HFF-Myc (cell line): Measurements from ENCODE around the gene SMIM38.

Experiments
- DNase-seq: peaks from one replicate; pipeline ENCODE4 v3.0.0-alpha.2; 2011; ENCODE audit warnings: low read depth; ENCODE audit errors: extremely low read depth
- H3K4me3 ChIP-seq: replicated peaks from 2 replicates; pipeline ENCODE4 v1.5.1; 2011; ENCODE audit warnings: low read depth, mild to moderate bottlenecking, control low read depth, low read length
- TF ChIP-seq, protein P1 (sequence below): IDR thresholded peaks from 2 replicates; pipeline ENCODE4 v1.5.1; 2012; ENCODE audit warnings: mild to moderate bottlenecking, low read depth, low read length, control low read depth; ENCODE audit errors: missing control alignments

The SMIM38 gene

GRCh38 chr11:69198891-69199582, 43.3 kb downstream of the SMIM38 start:
- no peak for DNase-seq
- H3K4me3 ChIP-seq: no peak overlapping the region
- TF ChIP-seq, protein P1, sequence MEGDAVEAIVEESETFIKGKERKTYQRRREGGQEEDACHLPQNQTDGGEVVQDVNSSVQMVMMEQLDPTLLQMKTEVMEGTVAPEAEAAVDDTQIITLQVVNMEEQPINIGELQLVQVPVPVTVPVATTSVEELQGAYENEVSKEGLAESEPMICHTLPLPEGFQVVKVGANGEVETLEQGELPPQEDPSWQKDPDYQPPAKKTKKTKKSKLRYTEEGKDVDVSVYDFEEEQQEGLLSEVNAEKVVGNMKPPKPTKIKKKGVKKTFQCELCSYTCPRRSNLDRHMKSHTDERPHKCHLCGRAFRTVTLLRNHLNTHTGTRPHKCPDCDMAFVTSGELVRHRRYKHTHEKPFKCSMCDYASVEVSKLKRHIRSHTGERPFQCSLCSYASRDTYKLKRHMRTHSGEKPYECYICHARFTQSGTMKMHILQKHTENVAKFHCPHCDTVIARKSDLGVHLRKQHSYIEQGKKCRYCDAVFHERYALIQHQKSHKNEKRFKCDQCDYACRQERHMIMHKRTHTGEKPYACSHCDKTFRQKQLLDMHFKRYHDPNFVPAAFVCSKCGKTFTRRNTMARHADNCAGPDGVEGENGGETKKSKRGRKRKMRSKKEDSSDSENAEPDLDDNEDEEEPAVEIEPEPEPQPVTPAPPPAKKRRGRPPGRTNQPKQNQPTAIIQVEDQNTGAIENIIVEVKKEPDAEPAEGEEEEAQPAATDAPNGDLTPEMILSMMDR: no peak

- H3K4me3 ChIP-seq: no peak overlapping the region
- DNase-seq: no peak
- TF ChIP-seq, protein P1: no peak
These were observed 44.0 kb downstream of the SMIM38 start for GRCh38 chr11:69199583-69200315.

DNA sequence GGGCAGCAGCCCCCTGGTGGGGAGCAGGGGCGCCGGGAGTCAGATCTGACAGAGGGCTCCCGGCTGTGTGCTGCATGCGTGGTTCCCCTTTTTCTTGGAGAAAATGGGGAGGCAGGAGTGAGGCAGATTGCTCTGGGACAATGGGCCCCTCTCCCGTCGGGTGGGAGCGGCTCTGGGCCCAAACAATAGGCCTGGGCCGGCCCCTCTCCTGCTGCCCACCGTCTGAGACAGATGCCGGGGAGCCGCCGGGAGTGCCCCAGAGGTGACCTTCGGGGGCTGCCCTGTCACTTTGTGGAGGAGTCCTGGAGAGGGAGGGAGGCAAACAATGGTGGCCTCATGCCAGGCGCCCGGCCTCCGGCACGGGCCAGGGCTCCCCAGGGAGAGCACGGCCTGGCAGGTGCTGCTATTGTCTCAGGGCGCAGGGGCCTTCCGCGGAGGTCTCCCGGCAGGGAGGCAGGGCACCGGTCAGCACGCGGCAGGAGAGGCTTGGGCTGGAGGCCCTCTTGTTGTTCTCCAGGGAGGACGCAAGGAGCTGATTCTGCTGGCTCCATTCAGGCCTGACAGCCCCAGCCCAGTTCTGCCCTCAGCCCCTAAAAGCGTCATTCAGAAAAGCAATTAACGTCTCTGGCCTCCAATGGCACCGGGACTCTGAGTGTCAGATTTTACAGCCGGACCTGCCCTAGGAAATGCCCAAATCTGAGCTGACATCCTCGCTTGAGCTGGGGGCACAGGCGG, 44.8 kb downstream of the SMIM38 start:
- no peak for DNase-seq
- H3K4me3 ChIP-seq: no peak overlapping the region
- TF ChIP-seq, protein P1: no peak

DNA sequence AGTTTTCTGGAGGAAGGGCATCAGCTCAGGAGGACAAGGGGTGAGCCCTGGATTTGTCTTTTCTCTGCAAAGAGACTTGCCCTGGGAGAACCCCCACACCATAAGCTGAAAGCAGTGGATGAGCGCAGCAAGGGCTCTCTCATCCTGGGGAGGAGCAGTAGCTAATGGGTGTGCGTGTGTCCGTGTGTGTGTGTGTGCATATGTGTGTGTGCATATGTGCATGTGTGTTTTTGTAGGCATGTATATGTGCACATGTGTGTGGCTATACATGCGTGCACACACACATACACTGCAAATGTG, 45.3 kb downstream of the SMIM38 start:
- no peak for DNase-seq
- no peak overlapping the region for H3K4me3 ChIP-seq
- TF ChIP-seq, protein P1: no peak

DNA sequence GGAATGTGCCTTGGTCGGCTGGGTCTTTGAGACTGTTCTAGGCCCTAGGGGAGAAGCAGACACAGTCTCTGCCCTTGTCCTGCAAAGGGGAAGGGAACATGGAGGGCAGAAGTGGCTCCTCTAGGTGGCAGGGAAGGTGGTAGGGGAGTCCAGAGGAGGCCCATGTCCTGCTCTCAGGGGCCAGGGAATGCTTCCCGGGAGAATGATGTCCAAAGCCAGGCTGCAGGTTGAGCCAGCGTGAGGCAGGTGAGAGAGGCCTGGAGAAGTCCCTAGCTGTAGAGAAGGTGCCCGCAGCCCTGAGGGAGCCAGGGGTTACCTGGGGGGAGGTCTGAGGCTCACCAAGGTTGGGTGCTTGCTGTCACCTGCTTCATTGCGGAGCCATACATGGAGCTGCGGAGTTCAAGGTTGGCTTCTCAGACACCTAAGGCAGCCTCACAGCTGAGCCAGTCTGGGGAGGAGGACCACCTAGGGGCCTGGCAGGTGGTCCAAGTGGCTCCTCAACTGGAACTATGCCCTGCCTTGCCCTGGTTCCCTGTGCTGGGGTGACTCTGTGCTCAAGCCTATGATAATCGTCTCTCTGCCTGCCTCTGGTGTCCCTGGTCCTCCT, 46.1 kb downstream of the SMIM38 start:
- DNase-seq: no peak
- H3K4me3 ChIP-seq: no peak overlapping the region
- TF ChIP-seq, protein P1: no peak

GRCh38 chr11:69202511-69203221, 46.9 kb downstream of the SMIM38 start:
- DNase-seq: no peak
- no peak overlapping the region for H3K4me3 ChIP-seq
- TF ChIP-seq, protein P1: no peak
